Ovary (tissue), 3 donors: Measurements from ENCODE around the gene CFAP92.

ENCODE experiments used
- CTCF ChIP-seq, 3 donors: fragments of 450-650 bp in 2 of 3; fragments of 200-600 bp in 1 of 3; IDR thresholded peaks; one replicate each; pipeline versions ENCODE4 v1.5.1 to v1.8.0; 2016 to 2022; ENCODE audit warnings: antibody characterized with exemption in 3 of 3, mild to moderate bottlenecking in 1 of 3
- EP300 ChIP-seq: sonication (generic); formaldehyde crosslinking; IDR thresholded peaks from one replicate; pipeline ENCODE4 v1.6.1; 2017; ENCODE audit warnings: antibody characterized with exemption
- POLR2A ChIP-seq: fragments of 450-650 bp; IDR thresholded peaks from one replicate; pipeline ENCODE4 v1.6.1; 2017; ENCODE audit warnings: antibody characterized with exemption, mild to moderate bottlenecking, moderate library complexity
- donor health status: DM: no; HTN: no; CAD: no.

- no peak for TF ChIP-seq CTCF (IDR thresholded peaks at IDR 0.05)
- TF ChIP-seq POLR2A = no peak
- no peak for TF ChIP-seq EP300
These were observed 113.9 kb downstream of the CFAP92 start for GRCh38 chr3:128879991-128880390.
